Suppressor macrophage treated with lipopolysaccharide for 1 hour (primary cell): ENCODE results near the gene CXXC5.
"Not testable (repeated sequence)": the region's sequence is repeated elsewhere in the genome, so short reads cannot be mapped to it uniquely, and the experiment has no call there.

Source experiments
- DNase-seq, 3 donors: peaks; one replicate each; pipeline ENCODE4 v3.0.0-alpha.2; 2020 to 2022

Gene CXXC5

GRCh38 chr5:139648205-139649081, at the start of gene CXXC5:
CXXC5 (plus strand) TSS chr5:139648349; CDS start chr5:139680524, 32,175 bp downstream.
- peak; percentile 73 to 93 (median 79) for DNase-seq

- not testable (repeated sequence) for DNase-seq
Observed at GRCh38 chr5:139598601-139598965, 49.6 kb upstream of the CXXC5 start.

GRCh38 chr5:139600336-139600949, 47.7 kb upstream of the CXXC5 start:
- DNase-seq = no peak

- no peak for DNase-seq
Observed at GRCh38 chr5:139601429-139601828, 46.7 kb upstream of the CXXC5 start.

GRCh38 chr5:139601948-139602347, 46.2 kb upstream of the CXXC5 start:
- DNase-seq = not testable (repeated sequence)

GRCh38 chr5:139605887-139606286, 42.3 kb upstream of the CXXC5 start:
- no peak for DNase-seq

- DNase-seq = no peak
Observed at GRCh38 chr5:139611703-139612584, 36.2 kb upstream of the CXXC5 start.

- no peak for DNase-seq
Observed at GRCh38 chr5:139619861-139620260, 28.3 kb upstream of the CXXC5 start.

GRCh38 chr5:139625398-139625797, 22.8 kb upstream of the CXXC5 start:
- DNase-seq = not testable (repeated sequence)

GRCh38 chr5:139630855-139631254, 17.3 kb upstream of the CXXC5 start:
- no peak for DNase-seq

- DNase-seq = no peak
Observed at GRCh38 chr5:139631520-139632165, 16.5 kb upstream of the CXXC5 start.

GRCh38 chr5:139633295-139634027, 14.7 kb upstream of the CXXC5 start:
- DNase-seq = peak; percentile 79 to 83 (median 81)

- DNase-seq = no peak
Observed at GRCh38 chr5:139634028-139634325, 14.2 kb upstream of the CXXC5 start.

GRCh38 chr5:139634541-139634940, 13.6 kb upstream of the CXXC5 start:
- DNase-seq = no peak

GRCh38 chr5:139635191-139635590, 13.0 kb upstream of the CXXC5 start:
- DNase-seq = no peak

GRCh38 chr5:139635606-139636206, 12.4 kb upstream of the CXXC5 start:
- peak; percentile 76 to 79 (median 77) for DNase-seq

GRCh38 chr5:139636207-139636792, 11.8 kb upstream of the CXXC5 start:
- DNase-seq = peak in 1 of 3 donors; percentile 13

GRCh38 chr5:139636975-139637408, 11.2 kb upstream of the CXXC5 start:
- peak in 1 of 3 donors; percentile 17 for DNase-seq

GRCh38 chr5:139637438-139638089, 10.6 kb upstream of the CXXC5 start:
- peak; percentile 81 to 89 (median 83) for DNase-seq

GRCh38 chr5:139638090-139638735, 9.9 kb upstream of the CXXC5 start:
- DNase-seq = peak; percentile 66 to 82 (median 75)
